GM12891 (cell line): ENCODE results near the gene UNC13B.

Experiments
- DNase-seq: peaks from one replicate; pipeline ENCODE4 v3.0.0; 2011; ENCODE audit warnings: low spot score; ENCODE audit not compliant: insufficient read length
- FAIRE-seq: peaks from 2 replicates; lab custom pipeline; 2011; peaks lifted over from hg19 to GRCh38; lab: Jason Lieb, UNC
- PAX5 ChIP-seq: IDR thresholded peaks from 2 replicates; pipeline ENCODE4 v1.6.1; 2011; ENCODE audit warnings: low read length, moderate library complexity, mild to moderate bottlenecking; ENCODE audit not compliant: insufficient read depth, severe bottlenecking
- POLR2A ChIP-seq: IDR thresholded peaks from 2 replicates; pipeline ENCODE4 v1.6.1; 2011; ENCODE audit warnings: low read depth, low read length, control low read depth
- POLR2AphosphoS5 ChIP-seq: IDR thresholded peaks from 2 replicates; pipeline ENCODE4 v1.6.1; 2011; ENCODE audit warnings: low read depth, low read length, control low read depth
- POU2F2 ChIP-seq: IDR thresholded peaks from 2 replicates; pipeline ENCODE4 v1.6.1; 2011; ENCODE audit warnings: low read depth, mild to moderate bottlenecking, control low read depth, low read length, moderate library complexity
- SPI1 ChIP-seq: IDR thresholded peaks from 2 replicates; pipeline ENCODE4 v1.6.1; 2011; ENCODE audit warnings: low read depth, low read length, control low read depth
- TAF1 ChIP-seq: IDR thresholded peaks from 2 replicates; pipeline ENCODE4 v1.6.1; 2011; ENCODE audit warnings: low read depth, low read length, control low read depth

Gene UNC13B

GRCh38 chr9:35333551-35333950 lies 171.7 kb downstream of the UNC13B start:
- no peak for FAIRE-seq
- TF ChIP-seq TAF1 (no peak), POU2F2 (no peak), PAX5 (no peak), POLR2A (no peak), SPI1 (no peak), POLR2AphosphoS5 (no peak)
- no peak for DNase-seq

DNA sequence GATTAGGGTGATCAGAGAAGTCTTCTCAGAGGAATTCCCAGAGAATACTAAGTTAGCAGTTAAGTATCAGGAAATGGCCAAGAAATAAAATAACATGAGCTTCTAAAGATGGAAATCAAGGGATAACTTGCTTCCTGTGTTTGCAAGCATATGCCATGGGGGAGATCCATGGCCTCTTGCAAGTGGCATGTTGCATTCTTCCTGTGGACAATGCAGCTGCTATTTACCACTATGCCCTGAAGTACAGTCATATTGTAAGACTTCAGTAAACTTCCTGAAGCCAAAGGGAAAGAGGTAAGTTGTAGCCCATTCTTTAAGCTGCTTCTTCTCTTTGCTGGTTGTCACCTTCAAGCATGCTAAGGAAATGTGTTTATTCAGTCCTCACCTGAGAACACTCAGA lies 173.4 kb downstream of the UNC13B start:
- DNase-seq (no peak), FAIRE-seq (no peak)
- TF ChIP-seq POU2F2 (no peak), POLR2AphosphoS5 (no peak), PAX5 (no peak), POLR2A (no peak), TAF1 (no peak), SPI1 (no peak)

DNA sequence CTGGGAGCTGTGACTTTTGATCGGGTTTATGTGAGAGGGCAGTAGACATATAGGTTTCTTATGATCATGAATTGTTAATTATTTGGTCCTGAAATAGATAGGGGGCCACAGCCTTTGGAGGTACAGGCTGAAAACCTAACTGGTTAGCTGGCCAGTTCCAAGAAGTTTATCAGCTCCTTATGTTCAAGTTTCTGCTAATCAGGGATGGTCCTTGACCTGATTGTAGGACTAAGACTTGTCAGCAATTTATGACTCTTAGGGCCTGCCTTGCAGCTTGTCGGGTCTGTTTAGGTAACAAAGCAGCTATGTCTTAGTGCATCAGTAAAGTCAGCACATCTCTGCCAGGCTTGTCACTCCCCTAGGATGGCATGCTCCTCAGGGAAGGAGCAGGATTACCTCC lies 176.3 kb downstream of the UNC13B start:
- TF ChIP-seq PAX5 (no peak), POU2F2 (no peak), POLR2AphosphoS5 (no peak), POLR2A (no peak), SPI1 (no peak), TAF1 (no peak)
- DNase-seq (no peak), FAIRE-seq (no peak)

- TF ChIP-seq POU2F2, result no peak
- TF ChIP-seq POLR2AphosphoS5, result no peak
- TF ChIP-seq TAF1, result no peak
- no peak for TF ChIP-seq POLR2A
- no peak for TF ChIP-seq PAX5
- TF ChIP-seq SPI1, result no peak
Observed at GRCh38 chr9:35338561-35339274, 176.9 kb downstream of the UNC13B start.

DNA sequence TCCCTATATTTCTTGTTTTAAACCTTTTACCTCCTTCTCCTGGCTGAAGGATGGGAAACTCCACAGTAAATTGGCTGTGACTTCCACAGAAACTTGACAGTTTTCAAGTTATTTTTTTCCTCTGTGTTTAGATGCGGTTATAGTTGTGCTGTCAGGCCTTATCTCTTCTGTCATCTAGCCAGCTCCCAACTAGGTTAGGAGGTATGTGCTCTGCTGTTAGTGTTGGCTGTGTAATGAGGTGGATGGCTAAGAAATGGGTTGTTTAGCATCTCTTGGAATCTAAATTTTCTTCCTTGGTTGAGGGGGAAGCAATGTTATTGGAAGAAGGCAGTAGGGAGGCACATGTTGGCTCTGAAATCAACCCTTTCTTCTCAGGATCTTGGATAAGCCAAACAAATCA lies 178.2 kb downstream of the UNC13B start:
- no peak for TF ChIP-seq POU2F2
- TF ChIP-seq SPI1, result no peak
- TF ChIP-seq TAF1, result no peak
- TF ChIP-seq POLR2AphosphoS5, result no peak
- TF ChIP-seq POLR2A, result no peak
- FAIRE-seq, result no peak
- no peak for DNase-seq

More at GRCh38 chr9:35338561-35339274, 176.9 kb downstream of the UNC13B start:
- FAIRE-seq, result no peak
- no peak for DNase-seq

GRCh38 chr9:35341021-35341420 lies 179.2 kb downstream of the UNC13B start:
- FAIRE-seq, result no peak
- no peak for DNase-seq
- no peak for TF ChIP-seq PAX5
- no peak for TF ChIP-seq SPI1
- no peak for TF ChIP-seq POLR2AphosphoS5
- TF ChIP-seq TAF1, result no peak
- no peak for TF ChIP-seq POU2F2
- no peak for TF ChIP-seq POLR2A

- no peak for TF ChIP-seq POLR2A
- TF ChIP-seq POU2F2, result no peak
- TF ChIP-seq SPI1, result no peak
- TF ChIP-seq TAF1, result no peak
- TF ChIP-seq POLR2AphosphoS5, result no peak
- no peak for TF ChIP-seq PAX5
- no peak for DNase-seq
- FAIRE-seq, result no peak
Observed at GRCh38 chr9:35341585-35341984, 179.8 kb downstream of the UNC13B start.

DNA sequence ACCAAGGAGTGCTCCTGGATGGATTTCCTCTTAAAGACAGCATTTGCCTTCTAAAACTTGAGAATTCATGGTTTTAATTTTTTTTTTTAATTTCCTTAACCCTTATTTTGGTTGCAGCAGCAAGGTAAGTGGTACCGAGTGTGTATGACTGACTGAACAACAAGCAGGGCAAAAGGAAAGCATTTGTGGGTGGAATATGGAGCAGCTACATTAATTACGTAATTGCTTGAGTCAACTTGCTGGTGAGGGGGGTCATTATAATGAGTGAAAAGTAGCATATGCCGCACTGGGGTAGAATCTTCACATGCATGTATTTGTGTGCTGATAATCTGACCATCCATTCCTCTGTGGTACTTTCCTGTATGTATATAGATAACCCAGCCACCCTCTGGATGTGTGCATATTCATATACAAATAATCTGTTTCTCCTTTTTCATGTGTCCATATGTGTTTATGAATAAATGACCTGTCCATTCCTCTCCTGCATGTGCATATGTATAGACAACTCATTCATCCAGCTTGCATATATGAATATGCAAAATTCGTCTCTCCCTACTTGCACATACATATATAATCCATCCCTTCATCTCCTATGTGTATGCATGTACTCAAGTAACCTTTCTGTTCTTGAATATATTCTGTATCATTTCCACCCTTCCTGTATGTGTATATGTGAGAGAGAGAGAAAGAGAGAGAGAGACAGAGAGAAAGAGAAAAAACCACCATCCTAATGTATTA lies 180.6 kb downstream of the UNC13B start:
- no peak for DNase-seq
- FAIRE-seq, result no peak
- TF ChIP-seq SPI1, result no peak
- no peak for TF ChIP-seq POU2F2

GRCh38 chr9:35348109-35348508 lies 186.3 kb downstream of the UNC13B start:
- no peak for DNase-seq
- no peak for FAIRE-seq
- no peak for TF ChIP-seq PAX5
- TF ChIP-seq POLR2AphosphoS5, result no peak
- TF ChIP-seq TAF1, result no peak
- TF ChIP-seq POU2F2, result no peak
- TF ChIP-seq SPI1, result no peak
- no peak for TF ChIP-seq POLR2A

GRCh38 chr9:35349287-35349990 lies 187.6 kb downstream of the UNC13B start:
- FAIRE-seq, result no peak
- no peak for DNase-seq
- TF ChIP-seq SPI1, result no peak
- no peak for TF ChIP-seq PAX5
- no peak for TF ChIP-seq POLR2AphosphoS5
- no peak for TF ChIP-seq POU2F2
- no peak for TF ChIP-seq POLR2A
- TF ChIP-seq TAF1, result no peak
